GM12878 (cell line): Measurements from ENCODE around the gene ZP2. TPM values are rescaled to one million over a fixed set of nuclear protein-coding genes. Genes with fewer than 3 reads are reported as not detected.

Experiments used
- ATAC-seq: fragments of 200-7000 bp; cut with Tn5 transposase; 3 replicates; pipeline ENCODE4 v1.9.1; 2020; ENCODE audit warnings: mild to moderate bottlenecking, moderate library complexity
- BruUV-seq: library from RNA; stranded (reverse); fragments of 400-500 nt; replicated peaks from 2 replicates; lab custom pipeline; 2021; lab: Mats Ljungman, UMichigan
- CTCF ChIA-PET: fragments of 300-600 bp; sonication (Branson Sonifier 250); formaldehyde crosslinking; extraction: SDS; loops from one replicate; lab custom pipeline; 2021; ENCODE audit warnings: inconsistent platforms; lab: Yijun Ruan, JAX
- POLR2A ChIA-PET: fragments of 350-600 bp; formaldehyde crosslinking; extraction: SDS; loops from one replicate; lab custom pipeline; 2021; ENCODE audit warnings: inconsistent platforms; lab: Charles Lee
- RAD21 ChIA-PET: fragments of 300-600 bp; sonication (Branson Sonifier 250); formaldehyde crosslinking; loops from one replicate; lab custom pipeline; 2023; ENCODE audit warnings: antibody characterized with exemption; ENCODE audit not compliant: unreplicated experiment; lab: Charles Lee
- SMC1A ChIA-PET: fragments of 300-600 bp; sonication (Branson Sonifier 250); formaldehyde crosslinking; loops from one replicate; lab custom pipeline; 2023; ENCODE audit not compliant: unreplicated experiment, uncharacterized antibody; lab: Charles Lee
- DNase-seq: peaks from one replicate; pipeline ENCODE4 v3.0.0-alpha.2; 2011; ENCODE audit warnings: low read depth, low spot score
- FAIRE-seq: peaks from 3 replicates; lab custom pipeline; 2011; peaks lifted over from hg19 to GRCh38; lab: Jason Lieb, UNC
- H2AFZ ChIP-seq: 2 replicates; pipeline ENCODE4 v1.6.0; 2011; ENCODE audit warnings: low read depth, low read length, control low read depth; ENCODE audit not compliant: control insufficient read depth
- H3K27ac ChIP-seq: 2 replicates; pipeline ENCODE4 v1.5.1; 2011; ENCODE audit warnings: control low read depth; ENCODE audit not compliant: control insufficient read depth, insufficient read depth
- H3K27me3 ChIP-seq, 2 experiments: replicated peaks in 1 of 2; 2 replicates each; pipeline versions ENCODE4 v1.6.0 to v1.6.1; 2011; ENCODE audit warnings: low read length in 1 of 2; ENCODE audit not compliant: control insufficient read depth in 2 of 2, insufficient read depth in 2 of 2
- H3K36me3 ChIP-seq, 2 experiments: 2 replicates each; pipeline ENCODE4 v1.5.1; 2011; ENCODE audit warnings: low read length in 1 of 2; ENCODE audit not compliant: control insufficient read depth in 2 of 2, insufficient read depth in 2 of 2
- H3K4me1 ChIP-seq: 2 replicates; pipeline ENCODE4 v1.6.1; 2011; ENCODE audit warnings: mild to moderate bottlenecking, low read length, moderate library complexity, mixed read lengths; ENCODE audit not compliant: control insufficient read depth, insufficient read depth
- H3K4me2 ChIP-seq: 2 replicates; pipeline ENCODE4 v1.6.0; 2011; ENCODE audit warnings: control low read depth; ENCODE audit not compliant: control insufficient read depth, insufficient read depth
- H3K4me3 ChIP-seq: fragments of 200-600 bp; sonication (generic); 2 replicates; pipeline ENCODE4 v1.5.1; 2016
- H3K79me2 ChIP-seq: 2 replicates; pipeline ENCODE4 v1.6.0; 2011; ENCODE audit warnings: low read length; ENCODE audit not compliant: control insufficient read depth, insufficient read depth
- H3K9ac ChIP-seq: 2 replicates; pipeline ENCODE4 v1.8.0; 2011; ENCODE audit warnings: low read length, control low read depth, mixed read lengths; ENCODE audit not compliant: control insufficient read depth, insufficient read depth
- H3K9me3 ChIP-seq: replicated peaks from 3 replicates; pipeline ENCODE4 v1.5.1; 2011; ENCODE audit warnings: mild to moderate bottlenecking, low read length; ENCODE audit not compliant: control insufficient read depth, insufficient read depth
- H4K20me1 ChIP-seq: 2 replicates; pipeline ENCODE4 v1.6.0; 2011; ENCODE audit not compliant: control insufficient read depth, insufficient read depth
- BRCA1 ChIP-seq: IDR thresholded peaks from 2 replicates; pipeline ENCODE4 v1.6.1; 2011; ENCODE audit warnings: low read depth, low read length, improper control_type of control experiment
- CBX5 ChIP-seq: sonication (generic); IDR thresholded peaks from 2 replicates; pipeline ENCODE4 v1.6.1; 2016; ENCODE audit warnings: low read depth, moderate library complexity, mild to moderate bottlenecking, inconsistent platforms
- FOS ChIP-seq: IDR thresholded peaks from 3 replicates; pipeline ENCODE4 v1.6.1; 2011; ENCODE audit warnings: borderline replicate concordance; ENCODE audit not compliant: insufficient read length; ENCODE audit errors: extremely low read depth
- IKZF1 ChIP-seq: fragments of 450-650 bp; conservative IDR thresholded peaks from 2 replicates; pipeline ENCODE4 v1.6.1; 2017; ENCODE audit warnings: antibody characterized with exemption, mild to moderate bottlenecking
- MEF2A ChIP-seq: IDR thresholded peaks from 2 replicates; pipeline ENCODE4 v1.6.1; 2011; ENCODE audit warnings: low read depth, mild to moderate bottlenecking, low read length, moderate library complexity; ENCODE audit not compliant: insufficient read depth
- NR2C2 ChIP-seq: IDR thresholded peaks from 2 replicates; pipeline ENCODE4 v1.6.1; 2011; ENCODE audit warnings: borderline replicate concordance, low read depth; ENCODE audit not compliant: control insufficient read depth, insufficient read length
- NRF1 ChIP-seq: conservative IDR thresholded peaks from 2 replicates; pipeline ENCODE4 v1.6.1; 2011; ENCODE audit warnings: mild to moderate bottlenecking, low read depth, low read length, improper control_type of control experiment
- POLR2AphosphoS5 ChIP-seq: IDR thresholded peaks from 2 replicates; pipeline ENCODE4 v1.6.1; 2011; ENCODE audit warnings: mild to moderate bottlenecking, low read length, inconsistent platforms
- SIX5 ChIP-seq: IDR thresholded peaks from 2 replicates; pipeline ENCODE4 v1.6.1; 2011; ENCODE audit warnings: mild to moderate bottlenecking, low read depth, low read length, moderate library complexity; ENCODE audit not compliant: severe bottlenecking
- SMARCA5 ChIP-seq: fragments of 450-650 bp; IDR thresholded peaks from 2 replicates; pipeline ENCODE4 v1.6.1; 2017; ENCODE audit warnings: mild to moderate bottlenecking
- SPI1 ChIP-seq: IDR thresholded peaks from 2 replicates; pipeline ENCODE4 v1.6.1; 2011; ENCODE audit warnings: low read depth, mild to moderate bottlenecking, low read length, moderate library complexity, borderline replicate concordance; ENCODE audit not compliant: insufficient read depth
- WGBS: methylation state at CpG from one replicate; pipeline ENCODE4 v1.1.6; 2016; ENCODE audit warnings: low lambda C conversion rate; ENCODE audit not compliant: insufficient replicate concordance, insufficient coverage; ENCODE audit errors: missing lambda C conversion rate; 5-methylcytosine and 5-hydroxymethylcytosine counted together
- in situ Hi-C: fragments of 300-500 bp; cut with MboI; formaldehyde crosslinking; loops from 9 replicates; pipeline ENCODE4 v1.14.3; 2018; ENCODE audit warnings: mixed read lengths
- intact Hi-C: fragments of 100-400 bp; cut with micrococcal nuclease; formaldehyde crosslinking; loops from one replicate; pipeline ENCODE4 v1.14.2; 2022; ENCODE audit not compliant: unreplicated experiment
- polyA plus RNA-seq, 11 experiments: library from polyadenylated mRNA; depleted of rRNA in 4 of 11; unstranded in 6 of 11; stranded (reverse) in 5 of 11; fragments of >200 nt; fragmentation: Nextera tagmentation in 4 of 11; fragmentation: Illumina TruSeq in 1 of 11; extraction: Ambion mirVana in 4 of 11; extraction: Trizol in 1 of 11; gene quantifications; 1 replicate in 1 of 11; 2 replicates in 10 of 11; pipeline versions ENCODE4 v1.2.1 to v1.2.3, GENCODE V29; 2011 to 2016; ENCODE audit warnings: inconsistent platforms in 2 of 11, missing spikeins in 2 of 11, low read depth in 1 of 11
- total RNA-seq, 4 experiments: library from RNA; depleted of rRNA in 3 of 4; stranded (reverse); fragments of >200 nt in 3 of 4; fragmentation: Illumina TruSeq in 1 of 4; extraction: Trizol in 1 of 4; gene quantifications; 2 replicates each; pipeline versions ENCODE4 v1.2.1 to v1.2.3, GENCODE V29; 2013 to 2021
- TF ChIP-seq, protein P1 (sequence below): IDR thresholded peaks from 2 replicates; pipeline ENCODE4 v1.6.1; 2012; ENCODE audit warnings: low read depth, low read length, improper control_type of control experiment
- TF ChIP-seq, protein P2 (sequence below): IDR thresholded peaks from 2 replicates; pipeline ENCODE4 v1.6.1; 2012; ENCODE audit warnings: low read length, inconsistent platforms

The ZP2 gene
- total and polyA plus RNA-seq, 10 of the 15 experiments (the other 5 are each of a cell fraction or from before 2014, with no cell fraction given), result 0.11 to 0.33 (median 0.16) TPM; not detected in 1

DNA sequence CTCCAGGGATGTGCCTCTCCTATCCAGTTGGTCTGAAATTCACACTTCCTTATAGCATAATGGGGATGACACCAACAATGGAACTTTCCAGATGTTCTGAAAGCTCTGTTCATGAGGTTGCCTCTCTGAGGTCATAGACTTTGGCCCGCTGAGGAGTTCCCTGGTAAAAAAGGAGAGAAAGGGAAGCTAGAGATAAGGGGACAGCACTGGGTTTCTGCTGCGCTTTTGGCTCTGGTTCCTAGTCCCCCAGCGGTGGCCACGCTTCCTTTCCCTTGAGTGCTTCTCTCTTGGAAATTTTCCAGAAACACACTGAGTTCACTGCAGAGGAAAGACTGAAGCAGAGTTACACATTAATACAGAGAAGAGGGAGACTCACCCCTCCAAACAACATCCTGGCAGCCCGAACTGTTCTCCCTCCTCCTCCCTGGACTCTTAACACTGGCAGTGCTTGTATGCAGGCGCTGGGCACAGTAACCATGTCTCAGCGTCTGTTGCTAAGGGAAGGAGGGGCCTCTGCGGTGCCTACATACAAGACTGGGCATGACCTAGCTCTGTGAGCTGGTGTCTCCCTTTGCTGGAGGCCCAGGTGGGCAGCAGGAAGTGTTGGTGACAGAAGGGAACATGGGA is 60.9 kb downstream of the ZP2 start, which contains the start of gene DNAH3:
TSS of gene DNAH3 (minus strand) at position 472 of the 627 bp plus-strand sequence. CDS start 527 bp downstream, outside the sequence.
- in situ Hi-C loops, result loop anchor here (10.0 kb wide), 1 partner anchor 1174 kb away; no protein-coding TSS in a partner anchor
- ChIA-PET RAD21 (no interaction called here), CTCF (no interaction called here), POLR2A (no interaction called here), SMC1A (interaction anchor here (0.6 kb wide), 1 partner anchor 428 kb away, joined by 3 read pairs; no protein-coding TSS in a partner anchor)
- FAIRE-seq (no peak), DNase-seq (no peak), ATAC-seq (no peak)
- Histone ChIP-seq H3K9ac (no peak within 1 kb of the TSS), H4K20me1 (no peaks in the 10 kb centered on the region), H3K9me3 (no peaks in the 10 kb centered on the region), H3K4me2 (no peak within 1 kb of the TSS), H3K4me3 (no peak within 1 kb of the TSS), H3K36me3 (no peaks in the 10 kb centered on the region), H3K79me2 (no peaks in the 10 kb centered on the region), H3K4me1 (no peaks in the 10 kb centered on the region), H2AFZ (no peak within 1 kb of the TSS), H3K27ac (no peak within 1 kb of the TSS), H3K27me3 (peaks cover 0 to 3% of the 10 kb centered on the region in 2 experiments; a peak in 3 of 4 replicates)
- intact Hi-C loops, result no loop called here
- no TSS peak for BruUV-seq
- TF ChIP-seq NR2C2, result no peak
- no peak for TF ChIP-seq BRCA1
- no peak for TF ChIP-seq IKZF1
- no peak for TF ChIP-seq MEF2A
- no peak for TF ChIP-seq NRF1
- TF ChIP-seq, protein P1, sequence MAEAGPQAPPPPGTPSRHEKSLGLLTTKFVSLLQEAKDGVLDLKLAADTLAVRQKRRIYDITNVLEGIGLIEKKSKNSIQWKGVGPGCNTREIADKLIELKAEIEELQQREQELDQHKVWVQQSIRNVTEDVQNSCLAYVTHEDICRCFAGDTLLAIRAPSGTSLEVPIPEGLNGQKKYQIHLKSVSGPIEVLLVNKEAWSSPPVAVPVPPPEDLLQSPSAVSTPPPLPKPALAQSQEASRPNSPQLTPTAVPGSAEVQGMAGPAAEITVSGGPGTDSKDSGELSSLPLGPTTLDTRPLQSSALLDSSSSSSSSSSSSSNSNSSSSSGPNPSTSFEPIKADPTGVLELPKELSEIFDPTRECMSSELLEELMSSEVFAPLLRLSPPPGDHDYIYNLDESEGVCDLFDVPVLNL, result no peak
- TF ChIP-seq SPI1, result no peak
- no peak for TF ChIP-seq POLR2AphosphoS5
- no peak for TF ChIP-seq SIX5
- TF ChIP-seq FOS, result no peak
- no peak for TF ChIP-seq SMARCA5
- TF ChIP-seq CBX5, result no peak
- TF ChIP-seq, protein P2, sequence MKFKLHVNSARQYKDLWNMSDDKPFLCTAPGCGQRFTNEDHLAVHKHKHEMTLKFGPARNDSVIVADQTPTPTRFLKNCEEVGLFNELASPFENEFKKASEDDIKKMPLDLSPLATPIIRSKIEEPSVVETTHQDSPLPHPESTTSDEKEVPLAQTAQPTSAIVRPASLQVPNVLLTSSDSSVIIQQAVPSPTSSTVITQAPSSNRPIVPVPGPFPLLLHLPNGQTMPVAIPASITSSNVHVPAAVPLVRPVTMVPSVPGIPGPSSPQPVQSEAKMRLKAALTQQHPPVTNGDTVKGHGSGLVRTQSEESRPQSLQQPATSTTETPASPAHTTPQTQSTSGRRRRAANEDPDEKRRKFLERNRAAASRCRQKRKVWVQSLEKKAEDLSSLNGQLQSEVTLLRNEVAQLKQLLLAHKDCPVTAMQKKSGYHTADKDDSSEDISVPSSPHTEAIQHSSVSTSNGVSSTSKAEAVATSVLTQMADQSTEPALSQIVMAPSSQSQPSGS, result no peak
- WGBS, result 10% methylated on average over 8 of the region's 8 CpGs

Other genes with a start within 250 kb of the ZP2 start
- under 0.01 TPM in 1 of 2 replicates, not detected in the other for gene DNAH3, start 60.7 kb downstream of the ZP2 start, total RNA-seq (2014; rRNA removed)
- 0.04 TPM in 1 of 2 replicates, not detected in the other for gene DNAH3, start 60.7 kb downstream of the ZP2 start, total RNA-seq (2014; rRNA removed; fragmentation: Illumina TruSeq; extraction: Trizol)
- not detected in 2 replicates for gene DNAH3, start 60.7 kb downstream of the ZP2 start, total RNA-seq (2021)
- gene DNAH3, start 60.7 kb downstream of the ZP2 start, polyA plus RNA-seq (2011; rRNA removed), result 0.04 TPM in 1 of 2 replicates, not detected in the other
- gene DNAH3, start 60.7 kb downstream of the ZP2 start, polyA plus RNA-seq (2014; fragmentation: Illumina TruSeq; extraction: Trizol), result 0.01 TPM in 1 of 2 replicates, not detected in the other
- gene DNAH3, start 60.7 kb downstream of the ZP2 start, polyA plus RNA-seq (2014; fragmentation: Nextera tagmentation; extraction: Ambion mirVana), result under 1 TPM in 1 of 2 experiments, not detected in 1; under 0.01 TPM
- gene DNAH3, start 60.7 kb downstream of the ZP2 start, polyA plus RNA-seq (2014; rRNA removed), result not detected in 2 replicates
- under 1 TPM in 1 of 2 experiments, not detected in 1; 0.04 TPM for gene DNAH3, start 60.7 kb downstream of the ZP2 start, polyA plus RNA-seq (2016; fragmentation: Nextera tagmentation; extraction: Ambion mirVana)
- 6.8 and 7.6 TPM in 2 replicates for gene LDAF1, start 52.9 kb downstream of the ZP2 start, total RNA-seq (2014; rRNA removed)
- gene LDAF1, start 52.9 kb downstream of the ZP2 start, total RNA-seq (2014; rRNA removed; fragmentation: Illumina TruSeq; extraction: Trizol), result 6.3 and 7.3 TPM in 2 replicates
- 6.5 and 7.9 TPM in 2 replicates for gene LDAF1, start 52.9 kb downstream of the ZP2 start, total RNA-seq (2021)
- gene LDAF1, start 52.9 kb downstream of the ZP2 start, polyA plus RNA-seq (2011; rRNA removed), result 13.8 and 21.4 TPM in 2 replicates
- 7.1 and 8.3 TPM in 2 replicates for gene LDAF1, start 52.9 kb downstream of the ZP2 start, polyA plus RNA-seq (2014; fragmentation: Illumina TruSeq; extraction: Trizol)
- gene LDAF1, start 52.9 kb downstream of the ZP2 start, polyA plus RNA-seq (2014; fragmentation: Nextera tagmentation; extraction: Ambion mirVana), result 1 to 10 TPM; 6.8 to 8.3 TPM
- gene LDAF1, start 52.9 kb downstream of the ZP2 start, polyA plus RNA-seq (2014; rRNA removed), result 6.2 and 6.8 TPM in 2 replicates
- gene LDAF1, start 52.9 kb downstream of the ZP2 start, polyA plus RNA-seq (2016; fragmentation: Nextera tagmentation; extraction: Ambion mirVana), result 1 to 10 TPM; 4.6 to 4.8 TPM
- 0.05 TPM in 1 of 2 replicates, not detected in the other for gene ANKS4B, start 22.1 kb upstream of the ZP2 start, total RNA-seq (2014; rRNA removed)
- gene ANKS4B, start 22.1 kb upstream of the ZP2 start, total RNA-seq (2014; rRNA removed; fragmentation: Illumina TruSeq; extraction: Trizol), result not detected in 2 replicates
- gene ANKS4B, start 22.1 kb upstream of the ZP2 start, total RNA-seq (2021), result 0.08 TPM in 1 of 2 replicates, not detected in the other
- gene ANKS4B, start 22.1 kb upstream of the ZP2 start, polyA plus RNA-seq (2011; rRNA removed), result 0.01 TPM in 1 of 2 replicates, not detected in the other
- not detected in 2 replicates for gene ANKS4B, start 22.1 kb upstream of the ZP2 start, polyA plus RNA-seq (2014; fragmentation: Illumina TruSeq; extraction: Trizol)
- gene ANKS4B, start 22.1 kb upstream of the ZP2 start, polyA plus RNA-seq (2014; fragmentation: Nextera tagmentation; extraction: Ambion mirVana), result under 1 TPM; 0.02 to 0.11 TPM
- gene ANKS4B, start 22.1 kb upstream of the ZP2 start, polyA plus RNA-seq (2014; rRNA removed), result 0.01 TPM in 1 of 2 replicates, not detected in the other
- gene ANKS4B, start 22.1 kb upstream of the ZP2 start, polyA plus RNA-seq (2016; fragmentation: Nextera tagmentation; extraction: Ambion mirVana), result not detected
- 5.8 and 6.1 TPM in 2 replicates for gene CRYM, start 66.7 kb upstream of the ZP2 start, total RNA-seq (2014; rRNA removed)
- 3.4 and 4.0 TPM in 2 replicates for gene CRYM, start 66.7 kb upstream of the ZP2 start, total RNA-seq (2014; rRNA removed; fragmentation: Illumina TruSeq; extraction: Trizol)
- gene CRYM, start 66.7 kb upstream of the ZP2 start, total RNA-seq (2021), result 4.8 and 5.1 TPM in 2 replicates
- 0.30 and 0.39 TPM in 2 replicates for gene CRYM, start 66.7 kb upstream of the ZP2 start, polyA plus RNA-seq (2011; rRNA removed)
- gene CRYM, start 66.7 kb upstream of the ZP2 start, polyA plus RNA-seq (2014; fragmentation: Illumina TruSeq; extraction: Trizol), result 2.8 and 5.2 TPM in 2 replicates
- 1 to 10 TPM; 2.3 to 3.0 TPM for gene CRYM, start 66.7 kb upstream of the ZP2 start, polyA plus RNA-seq (2014; fragmentation: Nextera tagmentation; extraction: Ambion mirVana)
- 4.2 and 4.6 TPM in 2 replicates for gene CRYM, start 66.7 kb upstream of the ZP2 start, polyA plus RNA-seq (2014; rRNA removed)
- 1 to 10 TPM; 3.9 to 4.0 TPM for gene CRYM, start 66.7 kb upstream of the ZP2 start, polyA plus RNA-seq (2016; fragmentation: Nextera tagmentation; extraction: Ambion mirVana)